ENCODE data around the gene FGF10.

FGF10 gene

DNA sequence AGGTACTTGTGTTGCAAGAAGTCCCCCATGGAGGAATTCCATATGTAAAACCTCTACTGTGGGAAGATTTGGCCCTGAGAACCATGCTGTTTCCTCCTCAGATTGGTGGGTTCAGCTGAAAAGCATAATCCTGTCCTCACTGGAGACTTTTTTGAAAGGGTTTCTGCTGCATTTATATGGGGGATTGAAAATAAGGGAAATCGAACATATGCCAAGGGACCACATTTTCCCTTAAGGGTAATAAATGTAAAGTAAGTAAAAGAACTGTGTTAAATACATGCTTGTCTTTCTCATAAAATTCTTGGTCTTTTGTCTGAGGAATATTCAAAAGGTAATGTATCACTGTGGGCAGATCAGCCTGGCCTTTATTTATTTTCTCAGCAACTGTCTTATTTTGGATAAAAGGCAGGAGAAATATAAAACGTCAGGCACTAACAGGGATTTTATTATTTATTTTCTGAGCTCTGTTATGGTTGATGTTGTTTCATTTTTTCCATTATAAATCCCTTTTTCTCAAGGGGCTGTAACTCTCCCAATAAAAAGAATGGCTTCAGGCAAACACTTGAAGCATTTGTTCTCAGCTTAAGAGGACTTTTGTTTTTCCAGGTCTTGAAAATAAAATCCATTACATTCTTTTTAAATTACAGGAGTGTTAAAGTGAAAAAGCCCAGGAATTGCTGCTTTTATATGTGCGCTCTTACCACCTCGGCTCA lies 131.4 kb downstream of the FGF10 start:
- Histone ChIP-seq H3K4me3 (ENCODE audit: low read depth in 1 of 2, low read length in 2 of 2) (no peak overlapping the region), H3K27me3 (ENCODE audit: insufficient read depth, low read length, poor library complexity) (no peaks in the 10 kb centered on the region), H3K79me2 (ENCODE audit: insufficient read depth, low read length) (no peaks in the 10 kb centered on the region), H3K9me3 (ENCODE audit: insufficient read depth, low read length, severe bottlenecking) (no peaks in the 10 kb centered on the region), H3K36me3 (ENCODE audit: insufficient read depth, low read length) (no peaks in the 10 kb centered on the region), H3K4me2 (ENCODE audit: insufficient read depth, low read length) (no peak overlapping the region), H3K4me1 (ENCODE audit: insufficient read depth, low read length) (no peaks in the 10 kb centered on the region), H4K20me1 (ENCODE audit: insufficient read depth, low read length) (no peaks in the 10 kb centered on the region), H2AFZ (ENCODE audit: low read depth, low read length) (no peak overlapping the region), H3K27ac (ENCODE audit: low read length) (no peak overlapping the region), H3K9ac (ENCODE audit: low read depth, low read length) (no peak overlapping the region)
- ATAC-seq (ENCODE audit: insufficient read depth, low read depth) = no peak
- DNase-seq = no peak
- TF ChIP-seq, protein P1, sequence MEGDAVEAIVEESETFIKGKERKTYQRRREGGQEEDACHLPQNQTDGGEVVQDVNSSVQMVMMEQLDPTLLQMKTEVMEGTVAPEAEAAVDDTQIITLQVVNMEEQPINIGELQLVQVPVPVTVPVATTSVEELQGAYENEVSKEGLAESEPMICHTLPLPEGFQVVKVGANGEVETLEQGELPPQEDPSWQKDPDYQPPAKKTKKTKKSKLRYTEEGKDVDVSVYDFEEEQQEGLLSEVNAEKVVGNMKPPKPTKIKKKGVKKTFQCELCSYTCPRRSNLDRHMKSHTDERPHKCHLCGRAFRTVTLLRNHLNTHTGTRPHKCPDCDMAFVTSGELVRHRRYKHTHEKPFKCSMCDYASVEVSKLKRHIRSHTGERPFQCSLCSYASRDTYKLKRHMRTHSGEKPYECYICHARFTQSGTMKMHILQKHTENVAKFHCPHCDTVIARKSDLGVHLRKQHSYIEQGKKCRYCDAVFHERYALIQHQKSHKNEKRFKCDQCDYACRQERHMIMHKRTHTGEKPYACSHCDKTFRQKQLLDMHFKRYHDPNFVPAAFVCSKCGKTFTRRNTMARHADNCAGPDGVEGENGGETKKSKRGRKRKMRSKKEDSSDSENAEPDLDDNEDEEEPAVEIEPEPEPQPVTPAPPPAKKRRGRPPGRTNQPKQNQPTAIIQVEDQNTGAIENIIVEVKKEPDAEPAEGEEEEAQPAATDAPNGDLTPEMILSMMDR (IDR thresholded peaks at IDR 0.05; ENCODE audit: borderline replicate concordance, extremely low read depth, low read length, poor library complexity, severe bottlenecking) = no peak
- TF ChIP-seq EZH2 (IDR thresholded peaks at IDR 0.05; ENCODE audit: borderline replicate concordance, low read depth, low read length, severe bottlenecking) = no peak

DNA sequence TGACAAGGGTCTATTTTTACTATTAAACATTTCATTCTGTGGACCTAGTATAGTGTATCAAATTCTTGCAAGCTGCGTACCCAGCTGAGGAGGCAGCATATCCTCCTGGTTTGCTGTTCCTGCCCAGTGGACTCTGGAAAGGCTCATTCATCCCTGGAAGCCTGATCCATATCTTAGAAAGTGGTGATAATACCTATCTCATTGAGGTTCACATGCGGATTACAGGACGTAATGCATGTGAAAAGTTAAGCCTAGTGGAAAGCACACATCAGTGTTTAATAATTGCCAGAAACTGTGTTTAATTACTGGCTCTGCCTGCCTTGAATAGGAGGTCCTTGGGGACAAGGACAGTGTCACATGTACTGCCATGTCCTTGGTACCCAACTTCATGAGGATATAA lies 132.0 kb downstream of the FGF10 start:
- ATAC-seq (ENCODE audit: insufficient read depth, low read depth) = no peak

More for the DNA sequence above, 132.0 kb downstream of the FGF10 start:
- Histone ChIP-seq H3K27me3 (ENCODE audit: insufficient read depth, low read length, poor library complexity) (no peaks in the 10 kb centered on the region), H3K79me2 (ENCODE audit: insufficient read depth, low read length) (no peaks in the 10 kb centered on the region), H3K4me2 (ENCODE audit: insufficient read depth, low read length) (no peak overlapping the region), H3K9ac (ENCODE audit: low read depth, low read length) (no peak overlapping the region), H3K4me1 (ENCODE audit: insufficient read depth, low read length) (no peaks in the 10 kb centered on the region), H3K36me3 (ENCODE audit: insufficient read depth, low read length) (no peaks in the 10 kb centered on the region), H3K27ac (ENCODE audit: low read length) (no peak overlapping the region), H3K9me3 (ENCODE audit: insufficient read depth, low read length, severe bottlenecking) (no peaks in the 10 kb centered on the region), H4K20me1 (ENCODE audit: insufficient read depth, low read length) (no peaks in the 10 kb centered on the region), H2AFZ (ENCODE audit: low read depth, low read length) (no peak overlapping the region), H3K4me3 (ENCODE audit: low read depth in 1 of 2, low read length in 2 of 2) (no peak overlapping the region)
- TF ChIP-seq EZH2 (IDR thresholded peaks at IDR 0.05; ENCODE audit: borderline replicate concordance, low read depth, low read length, severe bottlenecking) = no peak
- TF ChIP-seq, protein P1 (IDR thresholded peaks at IDR 0.05; ENCODE audit: borderline replicate concordance, extremely low read depth, low read length, poor library complexity, severe bottlenecking) = no peak
- DNase-seq = no peak

Measured in DND-41 (cell line).